Cardiac ventricle fibroblast (primary cell): ENCODE measurements around the gene PPL. TPM values are rescaled to one million over a fixed set of nuclear protein-coding genes. Genes with fewer than 3 reads are reported as not detected.

ENCODE experiments used
- total RNA-seq: library from RNA; depleted of rRNA; stranded (reverse); fragments of >200 nt; gene quantifications from 2 replicates; pipeline ENCODE4 v1.2.3, GENCODE V29; 2015

PPL gene, protein sequence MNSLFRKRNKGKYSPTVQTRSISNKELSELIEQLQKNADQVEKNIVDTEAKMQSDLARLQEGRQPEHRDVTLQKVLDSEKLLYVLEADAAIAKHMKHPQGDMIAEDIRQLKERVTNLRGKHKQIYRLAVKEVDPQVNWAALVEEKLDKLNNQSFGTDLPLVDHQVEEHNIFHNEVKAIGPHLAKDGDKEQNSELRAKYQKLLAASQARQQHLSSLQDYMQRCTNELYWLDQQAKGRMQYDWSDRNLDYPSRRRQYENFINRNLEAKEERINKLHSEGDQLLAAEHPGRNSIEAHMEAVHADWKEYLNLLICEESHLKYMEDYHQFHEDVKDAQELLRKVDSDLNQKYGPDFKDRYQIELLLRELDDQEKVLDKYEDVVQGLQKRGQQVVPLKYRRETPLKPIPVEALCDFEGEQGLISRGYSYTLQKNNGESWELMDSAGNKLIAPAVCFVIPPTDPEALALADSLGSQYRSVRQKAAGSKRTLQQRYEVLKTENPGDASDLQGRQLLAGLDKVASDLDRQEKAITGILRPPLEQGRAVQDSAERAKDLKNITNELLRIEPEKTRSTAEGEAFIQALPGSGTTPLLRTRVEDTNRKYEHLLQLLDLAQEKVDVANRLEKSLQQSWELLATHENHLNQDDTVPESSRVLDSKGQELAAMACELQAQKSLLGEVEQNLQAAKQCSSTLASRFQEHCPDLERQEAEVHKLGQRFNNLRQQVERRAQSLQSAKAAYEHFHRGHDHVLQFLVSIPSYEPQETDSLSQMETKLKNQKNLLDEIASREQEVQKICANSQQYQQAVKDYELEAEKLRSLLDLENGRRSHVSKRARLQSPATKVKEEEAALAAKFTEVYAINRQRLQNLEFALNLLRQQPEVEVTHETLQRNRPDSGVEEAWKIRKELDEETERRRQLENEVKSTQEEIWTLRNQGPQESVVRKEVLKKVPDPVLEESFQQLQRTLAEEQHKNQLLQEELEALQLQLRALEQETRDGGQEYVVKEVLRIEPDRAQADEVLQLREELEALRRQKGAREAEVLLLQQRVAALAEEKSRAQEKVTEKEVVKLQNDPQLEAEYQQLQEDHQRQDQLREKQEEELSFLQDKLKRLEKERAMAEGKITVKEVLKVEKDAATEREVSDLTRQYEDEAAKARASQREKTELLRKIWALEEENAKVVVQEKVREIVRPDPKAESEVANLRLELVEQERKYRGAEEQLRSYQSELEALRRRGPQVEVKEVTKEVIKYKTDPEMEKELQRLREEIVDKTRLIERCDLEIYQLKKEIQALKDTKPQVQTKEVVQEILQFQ (N-terminal part only)
- 132 and 145 TPM in 2 replicates for total RNA-seq

DNA sequence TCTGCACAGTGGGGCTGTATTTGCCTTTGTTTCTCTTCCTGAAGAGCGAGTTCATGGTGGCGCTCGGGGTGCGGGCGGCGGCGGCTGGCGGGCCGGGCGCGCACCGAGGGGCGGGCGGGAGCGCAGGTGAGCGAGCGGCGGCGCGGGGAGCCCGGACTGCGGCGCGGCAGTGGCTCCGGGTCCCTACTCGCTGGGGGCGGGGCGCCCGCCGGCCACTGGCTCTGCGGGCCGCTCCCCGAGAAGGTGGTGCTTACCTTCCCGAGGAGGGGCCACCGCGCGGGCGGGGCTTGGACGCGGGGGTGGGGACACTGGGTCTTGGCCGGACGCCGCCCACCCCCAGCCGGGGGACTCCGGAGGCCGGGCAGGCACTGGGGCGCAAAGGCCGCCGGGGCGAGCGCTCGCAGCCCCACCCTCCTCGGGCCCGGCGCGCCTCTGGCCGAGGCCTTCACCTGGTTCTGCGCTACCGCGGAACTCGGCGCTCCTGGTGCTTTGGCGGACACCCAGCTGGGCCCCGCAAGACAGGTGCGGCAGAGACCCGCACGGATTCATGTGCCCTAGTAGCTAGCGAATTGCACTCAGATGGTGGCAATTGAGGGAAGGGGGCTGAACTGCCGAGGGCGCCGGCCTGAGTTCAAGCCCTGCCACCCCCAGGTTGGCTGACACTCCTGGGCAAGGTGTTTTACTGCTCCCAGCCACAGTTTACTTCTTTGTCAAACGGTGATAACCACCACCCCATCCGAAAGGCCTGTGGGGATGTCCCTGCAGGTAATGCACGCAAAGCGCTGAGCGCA is at the start of gene PPL:
TSS of gene PPL (minus strand) at position 158 of the 791 bp plus-strand sequence. CDS start at position 55, 103 bp downstream.

DNA sequence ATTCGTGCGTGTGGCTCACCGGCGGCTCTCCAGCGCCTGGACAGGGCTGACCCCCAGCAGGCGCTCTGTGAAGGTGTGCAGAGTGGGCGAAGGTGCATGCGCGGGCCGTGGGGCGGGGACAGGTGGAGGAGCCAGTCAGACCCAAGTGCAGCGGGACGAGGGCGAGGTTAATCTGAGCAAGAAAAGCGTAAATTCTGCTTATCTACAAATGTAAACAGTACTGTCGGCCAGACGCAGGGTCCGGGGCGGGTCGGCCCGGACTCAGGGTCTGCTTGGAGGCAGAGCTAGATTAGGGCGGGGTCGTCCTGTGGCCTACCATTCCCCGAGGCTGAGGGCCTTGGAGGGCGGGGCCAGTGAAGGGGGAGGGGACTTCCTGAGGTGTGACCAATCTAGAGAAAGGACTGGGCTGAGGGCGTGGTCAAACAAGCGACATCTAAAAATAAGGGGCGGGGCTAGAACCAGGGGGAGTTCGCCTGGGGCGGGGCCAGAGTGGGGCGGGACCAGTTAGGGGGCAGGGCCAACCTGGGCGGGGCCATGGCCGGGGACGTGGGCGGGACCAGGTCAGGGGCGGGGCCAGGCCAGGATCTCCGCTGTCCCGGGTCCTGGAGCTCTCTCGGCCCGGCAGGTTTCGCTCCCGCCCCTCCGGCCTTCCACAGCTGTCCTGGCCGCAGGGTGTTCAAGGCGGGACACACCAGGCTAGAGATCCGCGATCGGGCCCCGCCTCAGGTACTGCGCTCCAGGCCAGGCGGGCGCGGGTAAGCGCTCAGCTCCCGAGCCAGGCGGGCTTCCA is 21.0 kb upstream of the PPL start, which contains the start of gene SEC14L5:
TSS of gene SEC14L5 (plus strand) at position 611 of the 790 bp plus-strand sequence. CDS start 994 bp downstream, outside the sequence.

DNA sequence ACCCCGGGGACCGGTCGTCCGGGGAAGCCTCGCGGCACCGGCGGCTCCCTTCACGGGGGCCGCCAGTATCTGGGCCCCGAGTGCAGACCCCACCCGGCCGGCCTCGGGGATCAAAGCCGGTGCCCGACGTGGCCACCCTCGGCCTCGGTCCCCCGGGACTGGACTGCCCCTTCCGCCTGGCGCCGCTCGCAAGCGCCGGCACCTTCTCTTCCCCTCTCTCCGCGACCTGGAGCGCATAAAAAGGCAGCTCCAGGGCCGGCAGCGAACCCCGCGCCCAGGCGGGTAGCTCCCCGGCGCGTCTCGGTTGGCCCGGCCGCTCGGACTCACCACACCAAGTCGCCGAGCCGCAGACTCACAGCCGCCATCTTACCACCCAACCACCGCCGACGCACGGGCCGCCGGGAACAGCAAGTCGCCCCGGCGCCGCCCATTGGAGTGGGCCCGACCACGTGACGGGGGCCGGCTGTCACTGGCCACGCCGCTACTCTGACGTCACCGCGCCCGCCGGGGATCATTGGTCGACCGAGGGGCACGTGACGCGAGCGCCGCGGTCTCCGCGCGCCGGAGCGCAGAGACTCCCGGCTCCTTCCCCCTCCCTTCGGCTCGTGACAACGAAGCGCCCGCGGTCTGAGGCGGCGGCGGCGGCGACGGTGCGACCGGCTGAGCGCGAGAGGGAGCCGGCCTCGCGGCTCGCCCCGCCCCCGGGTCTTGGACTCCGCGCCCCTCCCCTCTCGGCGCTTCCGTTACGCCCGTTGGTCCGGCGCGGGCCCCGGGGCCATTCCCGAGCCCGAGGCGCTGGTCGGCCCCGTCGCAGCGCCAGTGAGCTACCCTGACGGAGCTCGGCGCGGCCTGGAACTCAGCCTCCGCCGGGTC is 89.8 kb downstream of the PPL start, which contains the start of the genes GLYR1 and UBN1:
TSS of gene GLYR1 (minus strand) at position 388 of the 873 bp plus-strand sequence. CDS start at position 365, 23 bp downstream.
TSS of gene UBN1 (plus strand) at position 581 of the 873 bp plus-strand sequence. CDS start 5,437 bp downstream, outside the sequence.

Other genes with a start within 250 kb of the PPL start
- gene NUDT16L1, start 243.6 kb downstream of the PPL start, total RNA-seq = 23.1 and 32.0 TPM in 2 replicates
- gene ANKS3, start 202.9 kb downstream of the PPL start, total RNA-seq = 11.1 and 20.2 TPM in 2 replicates
- gene DNAAF8, start 202.6 kb downstream of the PPL start, total RNA-seq = 2.1 and 6.2 TPM in 2 replicates
- 8.6 and 9.0 TPM in 2 replicates for gene ZNF500, start 170.0 kb downstream of the PPL start, total RNA-seq
- not detected in 2 replicates for gene SEPTIN12, start 148.8 kb downstream of the PPL start, total RNA-seq
- not detected in 2 replicates for gene SMIM22, start 141.8 kb downstream of the PPL start, total RNA-seq
- 5.1 and 9.5 TPM in 2 replicates for gene ROGDI, start 134.5 kb downstream of the PPL start, total RNA-seq
- gene GLYR1, start 89.9 kb downstream of the PPL start, total RNA-seq = 30.7 and 39.1 TPM in 2 replicates
- gene UBN1, start 89.7 kb downstream of the PPL start, total RNA-seq = 22.4 and 23.5 TPM in 2 replicates
- 0.94 and 1.4 TPM in 2 replicates for gene SEC14L5, start 21.2 kb upstream of the PPL start, total RNA-seq
- 27.2 and 37.6 TPM in 2 replicates for gene NAGPA, start 96.8 kb upstream of the PPL start, total RNA-seq
- gene C16orf89, start 128.8 kb upstream of the PPL start, total RNA-seq = 1.4 and 2.3 TPM in 2 replicates
- gene ALG1, start 134.7 kb upstream of the PPL start, total RNA-seq = 39.8 and 41.9 TPM in 2 replicates
- 5.1 and 5.6 TPM in 2 replicates for gene EEF2KMT, start 160.6 kb upstream of the PPL start, total RNA-seq